Tibial artery (tissue), 4 donors: ENCODE data around the gene DDI2.

Experiments
- DNase-seq, 2 donors: peaks; one replicate each; pipeline ENCODE4 v3.0.0-alpha.2; 2019
- H3K27ac ChIP-seq, 2 donors: fragments of 200-600 bp; sonication (generic) in 1 of 2; 1 replicate in 1 of 2; 2 replicates in 1 of 2; pipeline ENCODE4 v1.5.1; 2018 to 2019; ENCODE audit warnings: mild to moderate bottlenecking in 1 of 2
- H3K27me3 ChIP-seq, 2 donors: fragments of 200-600 bp; sonication (generic) in 1 of 2; one replicate each; pipeline versions ENCODE4 v1.5.1 to v1.6.0; 2016 to 2019
- H3K36me3 ChIP-seq, 3 donors: fragments of 200-600 bp; sonication (generic) in 2 of 3; one replicate each; pipeline ENCODE4 v1.5.1; 2016 to 2019; ENCODE audit warnings: mild to moderate bottlenecking in 2 of 3
- H3K4me1 ChIP-seq, 4 donors: fragments of 200-600 bp; sonication (generic) in 2 of 4; 1 replicate in 3 of 4; 2 replicates in 1 of 4; pipeline ENCODE4 v1.5.1; 2016 to 2019
- H3K4me3 ChIP-seq, 2 donors: fragments of 200-600 bp; sonication (generic) in 1 of 2; 1 replicate in 1 of 2; 2 replicates in 1 of 2; pipeline ENCODE4 v1.5.1; 2018 to 2019; ENCODE audit warnings: mild to moderate bottlenecking in 2 of 2
- H3K9me3 ChIP-seq, 3 donors: fragments of 200-600 bp; sonication (generic) in 1 of 3; one replicate each; pipeline ENCODE4 v1.5.1; 2016 to 2019
- CTCF ChIP-seq, 2 experiments: fragments of 200-600 bp in 1 of 2; fragments of 450-650 bp in 1 of 2; IDR thresholded peaks; one replicate each; pipeline ENCODE4 v1.5.1; 2017 to 2019; ENCODE audit warnings: antibody characterized with exemption in 2 of 2, mild to moderate bottlenecking in 1 of 2, moderate library complexity in 1 of 2
- intact Hi-C: fragments of 100-400 bp; cut with DNase I; formaldehyde crosslinking; loops from one replicate; pipeline ENCODE4 v1.15.0; 2023; ENCODE audit warnings: low total_unique reads

The DDI2 gene

DNA sequence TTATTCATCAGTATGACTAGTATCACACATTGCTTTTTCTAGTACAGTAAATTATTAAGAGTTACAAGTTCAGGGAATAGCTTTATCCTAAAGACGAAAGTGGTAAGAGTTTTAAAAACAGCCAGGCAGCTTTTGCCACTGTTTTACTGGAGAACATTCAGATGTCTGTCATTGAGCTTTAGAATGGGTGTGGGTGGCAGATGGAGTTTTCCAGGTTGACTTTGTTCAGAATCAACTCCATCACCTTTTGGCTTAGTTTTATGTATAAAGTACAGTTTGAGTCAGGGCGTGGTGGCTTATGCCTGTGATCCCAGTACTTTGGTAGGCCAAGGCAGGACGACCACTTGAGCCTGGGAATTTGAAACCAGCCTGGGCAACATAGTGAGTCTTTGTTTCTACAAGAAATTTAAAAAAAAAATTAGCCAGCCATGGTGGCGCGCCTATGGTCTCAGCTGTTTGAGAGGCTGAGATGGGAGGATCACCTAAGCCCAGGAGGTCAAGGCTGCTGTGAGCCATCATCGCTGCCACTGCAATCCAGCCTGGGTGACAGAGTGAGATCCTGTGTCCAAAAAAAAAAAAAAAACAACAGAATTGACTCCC lies 36.9 kb downstream of the DDI2 start:
- intact Hi-C loops, result no loop called here
- Histone ChIP-seq H3K27ac (no peak overlapping the region), H3K36me3 (peaks cover 50 to 85% (median 50%) of the 10 kb centered on the region in 3 donors), H3K4me3 (no peak overlapping the region), H3K9me3 (no peaks in the 10 kb centered on the region), H3K27me3 (no peaks in the 10 kb centered on the region), H3K4me1 (no peaks in the 10 kb centered on the region)
- TF ChIP-seq CTCF (IDR thresholded peaks at IDR 0.05), result no peak
- DNase-seq, result no peak

- H3K36me3 ChIP-seq, result peaks cover 51 to 85% (median 53%) of the 10 kb centered on the region in 3 donors
- H3K27ac ChIP-seq, result no peak overlapping the region
- intact Hi-C loops, result no loop called here
- no peak overlapping the region for H3K4me3 ChIP-seq
- TF ChIP-seq CTCF (IDR thresholded peaks at IDR 0.05), result no peak
- DNase-seq, result no peak
- no peaks in the 10 kb centered on the region for H3K9me3 ChIP-seq
- no peaks in the 10 kb centered on the region for H3K4me1 ChIP-seq
- no peaks in the 10 kb centered on the region for H3K27me3 ChIP-seq
Measured at GRCh38 chr1:15656464-15656863, 39.2 kb downstream of the DDI2 start.

- H3K27me3 ChIP-seq, result no peaks in the 10 kb centered on the region
- no peak for DNase-seq
- no peak overlapping the region for H3K4me3 ChIP-seq
- H3K36me3 ChIP-seq, result peaks cover 51 to 84% (median 53%) of the 10 kb centered on the region in 3 donors
- no peak for TF ChIP-seq CTCF (IDR thresholded peaks at IDR 0.05)
- no peak overlapping the region for H3K27ac ChIP-seq
- no peaks in the 10 kb centered on the region for H3K4me1 ChIP-seq
- no peaks in the 10 kb centered on the region for H3K9me3 ChIP-seq
- intact Hi-C loops, result no loop called here
Measured at GRCh38 chr1:15657021-15657420, 39.8 kb downstream of the DDI2 start.

- intact Hi-C loops, result no loop called here
- Histone ChIP-seq H3K4me1 (no peaks in the 10 kb centered on the region), H3K4me3 (no peak overlapping the region), H3K27ac (no peak overlapping the region), H3K36me3 (peaks cover 39 to 66% (median 50%) of the 10 kb centered on the region in 3 donors), H3K27me3 (no peaks in the 10 kb centered on the region), H3K9me3 (no peaks in the 10 kb centered on the region)
- no peak for TF ChIP-seq CTCF (IDR thresholded peaks at IDR 0.05)
- DNase-seq, result no peak
Measured at GRCh38 chr1:15660151-15660550, 42.9 kb downstream of the DDI2 start.

GRCh38 chr1:15662477-15662876 lies 45.2 kb downstream of the DDI2 start:
- Histone ChIP-seq H3K9me3 (no peaks in the 10 kb centered on the region), H3K27me3 (no peaks in the 10 kb centered on the region), H3K27ac (no peak overlapping the region), H3K36me3 (peaks cover 31 to 45% (median 39%) of the 10 kb centered on the region in 3 donors), H3K4me3 (no peak overlapping the region), H3K4me1 (no peaks in the 10 kb centered on the region)
- no peak for TF ChIP-seq CTCF (IDR thresholded peaks at IDR 0.05)
- intact Hi-C loops, result no loop called here
- no peak for DNase-seq

DNA sequence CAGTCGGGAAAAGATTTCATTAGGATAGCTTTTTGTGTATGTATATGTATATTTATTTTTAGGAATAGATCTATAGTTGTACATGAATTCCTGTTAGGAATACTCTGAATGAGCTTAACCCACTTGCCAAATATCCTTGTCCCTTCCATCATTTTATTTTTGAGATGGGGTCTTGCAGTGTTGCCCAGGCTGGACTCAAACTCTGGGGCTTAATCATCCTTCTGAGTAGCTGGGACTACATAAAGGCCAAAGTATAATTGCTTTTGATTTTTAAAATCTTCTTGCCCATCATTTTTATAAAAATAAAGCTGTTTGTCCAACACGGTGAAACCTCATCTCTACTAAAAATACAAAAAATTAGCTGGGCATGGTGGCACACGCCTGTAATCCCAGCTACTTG lies 46.7 kb downstream of the DDI2 start:
- Histone ChIP-seq H3K27ac (no peak overlapping the region), H3K4me1 (no peaks in the 10 kb centered on the region), H3K9me3 (no peaks in the 10 kb centered on the region), H3K4me3 (no peak overlapping the region), H3K27me3 (no peaks in the 10 kb centered on the region), H3K36me3 (peaks cover 31 to 37% (median 36%) of the 10 kb centered on the region in 3 donors)
- DNase-seq, result no peak
- intact Hi-C loops, result no loop called here
- TF ChIP-seq CTCF (IDR thresholded peaks at IDR 0.05), result no peak
